Measurements from ENCODE around the gene PSMA7.
A peak's percentile ranks its signal among the peaks of the same experiment; 100 is the strongest.

The PSMA7 gene

GRCh38 chr20:62143081-62143956 lies at the start of gene PSMA7, which contains the start of gene SS18L1:
PSMA7 (minus strand) TSS chr20:62143394; CDS start chr20:62143303, 91 bp downstream.
SS18L1 (plus strand) TSS chr20:62143769; CDS start chr20:62143821, 52 bp downstream.
- DNase-seq: peak; percentile 85

- no peak for DNase-seq
Measured at GRCh38 chr20:62192635-62193034, 49.4 kb upstream of the PSMA7 start.

GRCh38 chr20:62191781-62192559 lies 48.8 kb upstream of the PSMA7 start:
- DNase-seq: no peak

- DNase-seq: no peak
Measured at GRCh38 chr20:62190639-62191411, 47.6 kb upstream of the PSMA7 start.

- DNase-seq: no peak
Measured at GRCh38 chr20:62186887-62187866, 44.0 kb upstream of the PSMA7 start.

- no peak for DNase-seq
Measured at GRCh38 chr20:62186096-62186426, 42.9 kb upstream of the PSMA7 start.

- DNase-seq: no peak
Measured at GRCh38 chr20:62183426-62184142, 40.4 kb upstream of the PSMA7 start.

GRCh38 chr20:62182469-62183425 lies 39.6 kb upstream of the PSMA7 start, which contains the start of gene MTG2:
MTG2 (plus strand) TSS chr20:62183028; CDS start chr20:62193421, 10,393 bp downstream.
- peak; percentile 97 for DNase-seq

- DNase-seq: no peak
Measured at GRCh38 chr20:62181808-62182207, 38.6 kb upstream of the PSMA7 start.

- DNase-seq: no peak
Measured at GRCh38 chr20:62179162-62179504, 35.9 kb upstream of the PSMA7 start.

- DNase-seq: no peak
Measured at GRCh38 chr20:62178316-62179161, 35.3 kb upstream of the PSMA7 start.

- DNase-seq: no peak
Measured at GRCh38 chr20:62177307-62177706, 34.1 kb upstream of the PSMA7 start.

GRCh38 chr20:62176866-62177265 lies 33.7 kb upstream of the PSMA7 start:
- DNase-seq: no peak

GRCh38 chr20:62175711-62176110 lies 32.5 kb upstream of the PSMA7 start:
- no peak for DNase-seq

GRCh38 chr20:62174870-62175624 lies 31.9 kb upstream of the PSMA7 start:
- DNase-seq: no peak

GRCh38 chr20:62174021-62174804 lies 31.0 kb upstream of the PSMA7 start:
- DNase-seq: no peak

GRCh38 chr20:62172666-62173065 lies 29.5 kb upstream of the PSMA7 start:
- DNase-seq: no peak

Data from activated CD4-positive, alpha-beta T cell treated with anti-CD3 and anti-CD28 coated beads, Interleukin-2, amount 50 U/mL, for 16 hours (primary cell).